HEK293 (cell line): ENCODE results near the gene MTARC2.

Experiments used
- CTCF ChIA-PET: fragments of 350-600 bp; formaldehyde crosslinking; extraction: SDS; loops from one replicate; lab custom pipeline; 2021; ENCODE audit warnings: antibody characterized with exemption; lab: Yijun Ruan, JAX
- POLR2A ChIA-PET: fragments of 300-600 bp; formaldehyde crosslinking; extraction: SDS; loops from one replicate; lab custom pipeline; 2020; ENCODE audit warnings: antibody characterized with exemption, inconsistent platforms; lab: Yijun Ruan, JAX
- H3K27ac ChIP-seq: fragments of 200-500 bp; sonication (Bioruptor generic); 2 replicates; pipeline ENCODE4 v1.5.1; 2014; ENCODE audit warnings: low read depth, low read length, control low read depth, inconsistent platforms; ENCODE audit errors: extremely low read depth
- H3K36me3 ChIP-seq, 2 experiments: fragments of 200-500 bp in 1 of 2; sonication (Bioruptor generic) in 1 of 2; 1 replicate in 1 of 2; 2 replicates in 1 of 2; pipeline ENCODE4 v1.5.1; 2014 to 2017; ENCODE audit warnings: inconsistent platforms in 2 of 2, low read length in 2 of 2; ENCODE audit not compliant: control insufficient read depth in 2 of 2, insufficient read depth in 1 of 2
- H3K4me1 ChIP-seq: fragments of 200-500 bp; sonication (Bioruptor generic); 2 replicates; pipeline ENCODE4 v1.5.1; 2014; ENCODE audit warnings: mild to moderate bottlenecking, low read length, inconsistent platforms; ENCODE audit not compliant: control insufficient read depth, insufficient read depth
- H3K4me3 ChIP-seq: 2 replicates; pipeline ENCODE4 v1.5.1; 2011; ENCODE audit warnings: low read depth, mild to moderate bottlenecking, control low read depth, low read length, moderate library complexity
- H3K9me3 ChIP-seq: fragments of 200-500 bp; sonication (Bioruptor generic); 2 replicates; pipeline ENCODE4 v1.5.1; 2014; ENCODE audit warnings: low read depth, low read length, inconsistent platforms; ENCODE audit not compliant: control insufficient read depth, insufficient read depth
- KLF1 ChIP-seq: fragments of 450-650 bp; formaldehyde crosslinking; IDR thresholded peaks from 2 replicates; pipeline ENCODE4 v1.5.1; 2016; ENCODE audit warnings: missing biosample characterization, missing genetic modification characterization
- PRDM1 ChIP-seq: fragments of 450-650 bp; formaldehyde crosslinking; IDR thresholded peaks from 2 replicates; pipeline ENCODE4; 2016; ENCODE audit warnings: missing biosample characterization, missing genetic modification characterization
- SCRT1 ChIP-seq: fragments of 450-650 bp; formaldehyde crosslinking; IDR thresholded peaks from 2 replicates; pipeline ENCODE4 v1.5.1; 2016; ENCODE audit warnings: missing biosample characterization, missing genetic modification characterization, borderline replicate concordance
- SP7 ChIP-seq: fragments of 450-650 bp; formaldehyde crosslinking; IDR thresholded peaks from 2 replicates; pipeline ENCODE4 v1.5.1; 2016; ENCODE audit warnings: missing biosample characterization, missing genetic modification characterization
- YY2 ChIP-seq: fragments of 450-650 bp; formaldehyde crosslinking; IDR thresholded peaks from 2 replicates; pipeline ENCODE4 v1.5.1; 2016; ENCODE audit warnings: missing biosample characterization, missing genetic modification characterization
- ZBTB1 ChIP-seq: fragments of 450-650 bp; formaldehyde crosslinking; IDR thresholded peaks from 2 replicates; pipeline ENCODE4 v1.5.1; 2016; ENCODE audit warnings: missing biosample characterization, missing genetic modification characterization
- ZBTB17 ChIP-seq: fragments of 450-650 bp; formaldehyde crosslinking; IDR thresholded peaks from 2 replicates; pipeline ENCODE4 v1.5.1; 2016; ENCODE audit warnings: missing biosample characterization, missing genetic modification characterization
- ZEB2 ChIP-seq: fragments of 450-650 bp; formaldehyde crosslinking; IDR thresholded peaks from 2 replicates; pipeline ENCODE4 v1.5.1; 2016; ENCODE audit warnings: missing biosample characterization, missing genetic modification characterization
- ZFP37 ChIP-seq: fragments of 450-650 bp; formaldehyde crosslinking; IDR thresholded peaks from 2 replicates; pipeline ENCODE4 v1.5.1; 2016; ENCODE audit warnings: missing biosample characterization, missing genetic modification characterization
- ZFP69B ChIP-seq: fragments of 450-650 bp; formaldehyde crosslinking; IDR thresholded peaks from 2 replicates; pipeline ENCODE4 v1.5.1; 2016; ENCODE audit warnings: missing biosample characterization, missing genetic modification characterization
- ZNF121 ChIP-seq: fragments of 450-650 bp; formaldehyde crosslinking; IDR thresholded peaks from 2 replicates; pipeline ENCODE4 v1.5.1; 2016; ENCODE audit warnings: missing biosample characterization, missing genetic modification characterization
- ZNF138 ChIP-seq: fragments of 450-650 bp; formaldehyde crosslinking; IDR thresholded peaks from 2 replicates; pipeline ENCODE4 v1.5.1; 2016; ENCODE audit warnings: missing biosample characterization, missing genetic modification characterization, borderline replicate concordance
- ZNF169 ChIP-seq: fragments of 450-650 bp; formaldehyde crosslinking; IDR thresholded peaks from 2 replicates; pipeline ENCODE4 v1.5.1; 2016; ENCODE audit warnings: missing biosample characterization, missing genetic modification characterization
- ZNF223 ChIP-seq: fragments of 450-650 bp; formaldehyde crosslinking; IDR thresholded peaks from 2 replicates; pipeline ENCODE4 v1.5.1; 2016; ENCODE audit warnings: missing biosample characterization, missing genetic modification characterization
- ZNF266 ChIP-seq: fragments of 450-650 bp; formaldehyde crosslinking; IDR thresholded peaks from 2 replicates; pipeline ENCODE4 v1.5.1; 2016; ENCODE audit warnings: missing biosample characterization, missing genetic modification characterization, low read depth
- ZNF354C ChIP-seq: fragments of 450-650 bp; formaldehyde crosslinking; IDR thresholded peaks from 2 replicates; pipeline ENCODE4 v1.5.1; 2016; ENCODE audit warnings: missing biosample characterization, missing genetic modification characterization, low read depth, borderline replicate concordance
- ZNF510 ChIP-seq: fragments of 450-650 bp; formaldehyde crosslinking; IDR thresholded peaks from 2 replicates; pipeline ENCODE4 v1.5.1; 2018; ENCODE audit warnings: mild to moderate bottlenecking, missing genetic modification characterization, missing biosample characterization; ENCODE audit not compliant: insufficient replicate concordance
- ZNF544 ChIP-seq: fragments of 450-650 bp; formaldehyde crosslinking; IDR thresholded peaks from 2 replicates; pipeline ENCODE4 v1.5.0; 2017; ENCODE audit warnings: missing biosample characterization, missing genetic modification characterization
- ZNF548 ChIP-seq: fragments of 450-650 bp; formaldehyde crosslinking; IDR thresholded peaks from 2 replicates; pipeline ENCODE4 v1.5.1; 2016; ENCODE audit warnings: missing biosample characterization, missing genetic modification characterization
- ZNF549 ChIP-seq: fragments of 450-650 bp; IDR thresholded peaks from 2 replicates; pipeline ENCODE4 v1.5.1; 2018; ENCODE audit warnings: missing biosample characterization, missing genetic modification characterization, mild to moderate bottlenecking, inconsistent platforms, moderate library complexity
- ZNF624 ChIP-seq: fragments of 450-650 bp; formaldehyde crosslinking; IDR thresholded peaks from 2 replicates; pipeline ENCODE4 v1.5.1; 2017; ENCODE audit warnings: missing biosample characterization, missing genetic modification characterization
- ZNF747 ChIP-seq: fragments of 450-650 bp; formaldehyde crosslinking; IDR thresholded peaks from 2 replicates; pipeline ENCODE4 v1.5.1; 2016; ENCODE audit warnings: missing biosample characterization, missing genetic modification characterization
- ZNF76 ChIP-seq: fragments of 450-650 bp; formaldehyde crosslinking; IDR thresholded peaks from 2 replicates; pipeline ENCODE4; 2016; ENCODE audit warnings: low read depth, missing biosample characterization, missing genetic modification characterization, borderline replicate concordance
- ZNF777 ChIP-seq: fragments of 450-650 bp; formaldehyde crosslinking; IDR thresholded peaks from 2 replicates; pipeline ENCODE4 v1.5.1; 2017; ENCODE audit warnings: missing biosample characterization, missing genetic modification characterization, borderline replicate concordance
- ZNF792 ChIP-seq: fragments of 450-650 bp; formaldehyde crosslinking; IDR thresholded peaks from 2 replicates; pipeline ENCODE4 v1.5.1; 2016; ENCODE audit warnings: missing biosample characterization, missing genetic modification characterization
- TF ChIP-seq, protein P1 (sequence below): fragments of 450-650 bp; formaldehyde crosslinking; conservative IDR thresholded peaks from 2 replicates; pipeline ENCODE4 v1.5.1; 2016; ENCODE audit warnings: low read depth, missing biosample characterization, missing genetic modification characterization
- TF ChIP-seq, protein P2 (sequence below): fragments of 450-650 bp; formaldehyde crosslinking; IDR thresholded peaks from 2 replicates; pipeline ENCODE4 v1.5.1; 2016; ENCODE audit warnings: missing biosample characterization, missing genetic modification characterization
- TF ChIP-seq, protein P3 (sequence below): fragments of 450-650 bp; formaldehyde crosslinking; IDR thresholded peaks from 2 replicates; pipeline ENCODE4 v1.5.1; 2016; ENCODE audit warnings: missing biosample characterization, missing genetic modification characterization

The MTARC2 gene

DNA sequence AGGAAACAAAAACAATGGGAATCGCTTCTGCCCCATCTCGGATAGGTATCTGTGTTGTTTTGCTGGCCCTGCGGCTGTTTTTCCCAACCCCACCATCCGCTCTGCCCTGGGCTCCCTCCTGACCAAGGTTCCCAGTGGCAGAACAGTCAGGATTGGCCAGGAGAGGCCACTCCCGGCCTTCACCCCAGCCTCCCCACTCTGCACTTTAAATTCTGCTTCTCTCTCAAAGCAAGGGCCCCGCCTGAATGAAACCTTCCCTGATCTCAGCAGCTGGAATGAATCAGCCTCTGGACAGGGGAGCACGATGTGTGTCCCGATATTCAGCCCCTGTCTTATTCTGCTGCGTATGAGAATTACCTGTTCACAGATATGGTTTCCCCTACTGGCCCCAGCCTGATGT lies 41.6 kb upstream of the MTARC2 start (continued):
- no peak for TF ChIP-seq SP7

DNA sequence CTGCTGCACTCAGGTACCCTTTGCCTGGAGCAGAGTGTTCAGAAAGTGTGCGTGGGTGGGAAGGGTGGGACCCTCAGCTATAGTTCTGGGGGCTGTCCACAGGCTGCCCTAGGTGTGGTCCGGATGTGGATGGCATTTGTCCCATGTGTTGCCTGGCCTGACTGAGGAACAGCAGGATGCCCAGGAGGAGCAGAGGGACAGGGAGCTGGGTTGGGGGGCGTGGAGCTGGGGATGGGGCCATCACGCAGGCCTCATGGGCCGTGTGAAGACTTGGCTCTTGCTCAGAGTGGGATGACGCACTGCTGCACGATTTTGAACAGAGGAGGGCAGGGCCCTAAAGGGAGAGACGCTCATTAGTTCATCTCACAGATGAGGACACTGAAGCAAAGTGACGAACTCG lies 41.0 kb upstream of the MTARC2 start:
- TF ChIP-seq ZNF76 (tag by site-specific recombination), result no peak
- TF ChIP-seq ZNF747 (tag by site-specific recombination), result no peak
- no peak for TF ChIP-seq YY2 (tag by site-specific recombination)
- no peak for TF ChIP-seq ZFP69B (tag by site-specific recombination)
- no peak for TF ChIP-seq ZNF777 (tag by site-specific recombination)
- TF ChIP-seq ZBTB1 (tag by site-specific recombination), result no peak
- TF ChIP-seq ZNF354C (tag by site-specific recombination), result no peak
- TF ChIP-seq ZNF169 (tag by site-specific recombination), result no peak
- no peak for TF ChIP-seq ZNF548 (tag by site-specific recombination)
- TF ChIP-seq SCRT1, result no peak
- TF ChIP-seq ZNF266 (tag by site-specific recombination), result no peak
- no peak for TF ChIP-seq ZEB2 (tag by site-specific recombination)
- TF ChIP-seq PRDM1 (tag by site-specific recombination), result no peak
- no peak for TF ChIP-seq ZNF138 (tag by site-specific recombination)
- no peak for TF ChIP-seq ZNF544 (tag by site-specific recombination)
- TF ChIP-seq, protein P1, sequence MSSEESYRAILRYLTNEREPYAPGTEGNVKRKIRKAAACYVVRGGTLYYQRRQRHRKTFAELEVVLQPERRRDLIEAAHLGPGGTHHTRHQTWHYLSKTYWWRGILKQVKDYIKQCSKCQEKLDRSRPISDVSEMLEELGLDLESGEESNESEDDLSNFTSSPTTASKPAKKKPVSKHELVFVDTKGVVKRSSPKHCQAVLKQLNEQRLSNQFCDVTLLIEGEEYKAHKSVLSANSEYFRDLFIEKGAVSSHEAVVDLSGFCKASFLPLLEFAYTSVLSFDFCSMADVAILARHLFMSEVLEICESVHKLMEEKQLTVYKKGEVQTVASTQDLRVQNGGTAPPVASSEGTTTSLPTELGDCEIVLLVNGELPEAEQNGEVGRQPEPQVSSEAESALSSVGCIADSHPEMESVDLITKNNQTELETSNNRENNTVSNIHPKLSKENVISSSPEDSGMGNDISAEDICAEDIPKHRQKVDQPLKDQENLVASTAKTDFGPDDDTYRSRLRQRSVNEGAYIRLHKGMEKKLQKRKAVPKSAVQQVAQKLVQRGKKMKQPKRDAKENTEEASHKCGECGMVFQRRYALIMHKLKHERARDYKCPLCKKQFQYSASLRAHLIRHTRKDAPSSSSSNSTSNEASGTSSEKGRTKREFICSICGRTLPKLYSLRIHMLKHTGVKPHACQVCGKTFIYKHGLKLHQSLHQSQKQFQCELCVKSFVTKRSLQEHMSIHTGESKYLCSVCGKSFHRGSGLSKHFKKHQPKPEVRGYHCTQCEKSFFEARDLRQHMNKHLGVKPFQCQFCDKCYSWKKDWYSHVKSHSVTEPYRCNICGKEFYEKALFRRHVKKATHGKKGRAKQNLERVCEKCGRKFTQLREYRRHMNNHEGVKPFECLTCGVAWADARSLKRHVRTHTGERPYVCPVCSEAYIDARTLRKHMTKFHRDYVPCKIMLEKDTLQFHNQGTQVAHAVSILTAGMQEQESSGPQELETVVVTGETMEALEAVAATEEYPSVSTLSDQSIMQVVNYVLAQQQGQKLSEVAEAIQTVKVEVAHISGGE, result no peak
- no peak for TF ChIP-seq ZNF510 (tag by site-specific recombination)
- no peak for TF ChIP-seq ZNF121
- no peak for TF ChIP-seq ZBTB17 (tag by site-specific recombination)
- no peak for TF ChIP-seq ZNF223 (tag by site-specific recombination)
- H3K4me3 ChIP-seq, result no peak overlapping the region
- H3K27ac ChIP-seq, result no peak overlapping the region
- no peaks in the 10 kb centered on the region for H3K9me3 ChIP-seq
- ChIA-PET CTCF (no interaction called here), POLR2A (no interaction called here)
- no peaks in the 10 kb centered on the region for H3K36me3 ChIP-seq
- no peaks in the 10 kb centered on the region for H3K4me1 ChIP-seq

DNA sequence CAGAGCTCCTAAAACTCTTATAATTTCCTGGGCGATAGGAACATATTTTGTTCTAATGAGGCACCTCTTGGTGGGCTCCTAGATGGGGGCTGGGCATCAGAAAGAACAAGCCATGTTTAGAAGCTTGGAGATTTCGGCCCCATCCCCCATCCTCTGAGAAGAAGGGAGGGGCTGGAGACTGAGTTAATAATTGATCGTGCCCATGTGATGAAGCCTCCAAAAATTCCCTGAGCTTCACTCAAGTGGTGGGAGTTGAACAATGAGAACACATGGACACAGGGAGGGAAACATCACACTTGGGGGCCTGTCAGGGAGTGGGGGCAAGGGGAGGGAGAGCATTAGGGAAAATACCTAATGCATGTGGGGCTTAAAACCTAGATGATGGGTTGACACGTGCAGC lies 39.9 kb upstream of the MTARC2 start:
- Histone ChIP-seq H3K4me1 (no peaks in the 10 kb centered on the region), H3K4me3 (no peak overlapping the region), H3K9me3 (no peaks in the 10 kb centered on the region), H3K27ac (no peak overlapping the region), H3K36me3 (no peaks in the 10 kb centered on the region)
- TF ChIP-seq ZFP37 (tag by site-specific recombination) (no peak), ZNF549 (tag by site-specific recombination) (no peak), ZNF792 (no peak), ZNF624 (tag by site-specific recombination) (no peak), KLF1 (tag by site-specific recombination) (no peak)
- TF ChIP-seq, protein P2, sequence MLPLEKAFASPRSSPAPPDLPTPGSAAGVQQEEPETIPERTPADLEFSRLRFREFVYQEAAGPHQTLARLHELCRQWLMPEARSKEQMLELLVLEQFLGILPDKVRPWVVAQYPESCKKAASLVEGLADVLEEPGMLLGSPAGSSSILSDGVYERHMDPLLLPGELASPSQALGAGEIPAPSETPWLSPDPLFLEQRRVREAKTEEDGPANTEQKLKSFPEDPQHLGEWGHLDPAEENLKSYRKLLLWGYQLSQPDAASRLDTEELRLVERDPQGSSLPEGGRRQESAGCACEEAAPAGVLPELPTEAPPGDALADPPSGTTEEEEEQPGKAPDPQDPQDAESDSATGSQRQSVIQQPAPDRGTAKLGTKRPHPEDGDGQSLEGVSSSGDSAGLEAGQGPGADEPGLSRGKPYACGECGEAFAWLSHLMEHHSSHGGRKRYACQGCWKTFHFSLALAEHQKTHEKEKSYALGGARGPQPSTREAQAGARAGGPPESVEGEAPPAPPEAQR (tag by site-specific recombination), result no peak
- TF ChIP-seq, protein P3, sequence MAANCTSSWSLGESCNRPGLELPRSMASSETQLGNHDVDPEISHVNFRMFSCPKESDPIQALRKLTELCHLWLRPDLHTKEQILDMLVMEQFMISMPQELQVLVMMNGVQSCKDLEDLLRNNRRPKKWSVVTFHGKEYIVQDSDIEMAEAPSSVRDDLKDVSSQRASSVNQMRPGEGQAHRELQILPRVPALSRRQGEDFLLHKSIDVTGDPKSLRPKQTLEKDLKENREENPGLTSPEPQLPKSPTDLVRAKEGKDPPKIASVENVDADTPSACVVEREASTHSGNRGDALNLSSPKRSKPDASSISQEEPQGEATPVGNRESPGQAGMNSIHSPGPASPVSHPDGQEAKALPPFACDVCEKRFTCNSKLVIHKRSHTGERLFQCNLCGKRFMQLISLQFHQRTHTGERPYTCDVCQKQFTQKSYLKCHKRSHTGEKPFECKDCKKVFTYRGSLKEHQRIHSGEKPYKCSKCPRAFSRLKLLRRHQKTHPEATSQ (tag by site-specific recombination), result no peak
- POLR2A ChIA-PET, result no interaction called here
- CTCF ChIA-PET, result interaction anchor here (0.6 kb wide), 1 partner anchor 527 kb away, joined by 3 read pairs; no protein-coding TSS in a partner anchor
